ENCODE measurements around the gene STX7.

The STX7 gene

DNA sequence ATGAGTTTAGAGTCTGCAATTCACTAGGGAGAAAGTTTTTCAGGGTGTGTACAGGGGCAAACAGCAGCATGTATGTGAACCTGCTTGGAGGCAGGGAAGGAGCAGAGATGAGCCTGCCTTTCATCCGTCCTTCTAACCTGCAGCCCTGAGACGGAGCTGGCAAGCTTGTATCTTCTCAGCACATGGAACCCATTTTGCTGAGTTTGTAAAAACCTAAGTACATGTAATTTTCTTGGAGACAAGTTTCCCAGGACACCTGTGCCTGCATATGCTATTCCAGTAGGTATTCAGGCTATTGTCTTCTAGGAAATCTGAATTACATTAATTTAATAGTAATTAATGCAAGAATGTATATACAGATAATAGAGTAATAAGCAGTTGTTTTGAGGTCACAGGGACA lies 82.8 kb downstream of the STX7 start:
- Histone ChIP-seq H3K4me3 (ENCODE audit: low read length) (no peak overlapping the region), H3K27me3 (ENCODE audit: control insufficient read depth, insufficient read depth, low read length) (no peaks in the 10 kb centered on the region), H3K9ac (ENCODE audit: low read length) (no peak overlapping the region), H3K9me3 (ENCODE audit: control insufficient read depth, low read depth, low read length) (no peaks in the 10 kb centered on the region), H3K36me3 (ENCODE audit: control insufficient read depth, low read depth, low read length) (no peaks in the 10 kb centered on the region), H3K4me1 (ENCODE audit: control insufficient read depth, low read depth, low read length) (no peaks in the 10 kb centered on the region), H3K27ac (ENCODE audit: low read length) (no peak overlapping the region)

DNA sequence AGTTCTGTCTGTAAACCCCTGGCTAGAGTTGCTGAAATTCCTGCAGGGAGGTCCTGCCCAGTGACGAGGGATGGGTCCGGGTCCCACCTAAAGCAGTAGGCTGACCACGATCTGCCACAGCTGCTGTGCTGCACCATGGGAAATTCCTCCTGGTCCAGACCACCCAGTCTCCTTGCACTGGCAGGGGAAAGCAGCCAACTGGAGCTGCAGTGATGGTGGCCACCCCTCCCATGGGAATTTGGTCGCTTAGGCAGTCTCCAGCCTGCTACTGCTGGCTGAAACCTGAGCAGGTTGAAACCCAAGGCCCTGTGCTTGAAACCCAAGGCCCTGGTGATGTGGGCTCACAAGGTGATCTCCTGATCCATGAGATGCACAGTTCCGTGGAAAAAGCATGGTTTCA lies 87.7 kb downstream of the STX7 start:
- no peak overlapping the region for H3K9ac ChIP-seq (ENCODE audit: low read length)
- peaks cover 2% of the 10 kb centered on the region for H3K9me3 ChIP-seq (ENCODE audit: control insufficient read depth, low read depth, low read length)
- H3K27ac ChIP-seq (ENCODE audit: low read length) = no peak overlapping the region
- H3K36me3 ChIP-seq (ENCODE audit: control insufficient read depth, low read depth, low read length) = no peaks in the 10 kb centered on the region
- H3K27me3 ChIP-seq (ENCODE audit: control insufficient read depth, insufficient read depth, low read length) = no peaks in the 10 kb centered on the region
- H3K4me3 ChIP-seq (ENCODE audit: low read length) = no peak overlapping the region
- H3K4me1 ChIP-seq (ENCODE audit: control insufficient read depth, low read depth, low read length) = no peaks in the 10 kb centered on the region

DNA sequence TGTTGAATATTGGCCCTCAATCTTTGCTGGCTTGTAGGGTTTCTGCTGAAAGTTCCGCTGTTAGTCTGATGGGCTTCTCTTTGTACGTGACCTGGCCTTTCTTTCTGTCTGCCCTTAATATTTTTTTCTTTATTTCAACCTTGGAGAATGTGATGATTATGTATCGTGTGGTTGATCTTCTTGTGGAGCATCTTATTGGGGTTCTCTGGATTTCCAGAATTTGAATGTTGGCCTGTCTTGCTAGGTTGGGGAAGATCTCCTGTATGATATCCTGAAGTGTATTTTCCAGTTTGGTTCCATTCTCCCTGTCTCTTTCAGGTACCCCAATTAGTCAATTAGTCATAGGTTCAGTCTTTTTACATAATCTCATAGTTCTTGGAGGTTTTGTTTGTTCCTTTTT lies 89.1 kb downstream of the STX7 start:
- Histone ChIP-seq H3K27me3 (ENCODE audit: control insufficient read depth, insufficient read depth, low read length) (no peaks in the 10 kb centered on the region), H3K4me1 (ENCODE audit: control insufficient read depth, low read depth, low read length) (no peaks in the 10 kb centered on the region), H3K27ac (ENCODE audit: low read length) (no peak overlapping the region), H3K9ac (ENCODE audit: low read length) (no peak overlapping the region), H3K9me3 (ENCODE audit: control insufficient read depth, low read depth, low read length) (peaks cover 2% of the 10 kb centered on the region), H3K36me3 (ENCODE audit: control insufficient read depth, low read depth, low read length) (no peaks in the 10 kb centered on the region), H3K4me3 (ENCODE audit: low read length) (no peak overlapping the region)

DNA sequence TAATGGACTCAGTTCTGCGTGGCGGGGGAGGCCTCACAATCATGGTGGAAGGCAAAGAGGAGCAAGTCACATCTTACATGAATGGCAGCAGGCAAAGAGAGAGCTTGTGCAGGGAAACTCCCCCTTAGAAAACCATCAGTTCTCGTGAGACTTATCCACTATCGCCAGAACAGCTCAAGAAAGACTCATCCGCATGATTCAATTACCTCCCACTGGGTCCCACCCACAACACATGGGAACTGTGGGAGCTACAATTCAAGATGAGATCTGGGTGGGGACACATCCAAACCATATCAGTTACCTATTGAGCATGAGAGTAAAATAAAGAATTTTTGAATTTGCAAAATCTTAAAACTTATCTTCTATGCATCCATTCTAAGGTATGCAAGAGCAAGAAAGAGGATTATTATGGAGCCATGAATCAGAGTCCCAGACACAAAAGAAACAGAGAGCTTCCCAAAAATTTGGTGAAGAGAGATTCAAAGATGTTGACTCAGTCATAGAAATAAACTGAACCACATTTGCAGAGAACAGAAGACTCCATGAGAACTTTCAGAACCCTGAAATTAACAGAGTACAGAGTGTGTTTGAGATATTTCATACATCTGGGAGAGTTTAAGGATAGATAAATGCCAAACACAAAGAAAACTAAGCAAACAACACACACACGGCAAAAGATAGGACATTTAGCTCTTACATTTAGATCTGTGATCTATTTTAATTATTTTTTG lies 94.5 kb downstream of the STX7 start:
- H3K27ac ChIP-seq (ENCODE audit: low read length) = no peak overlapping the region
- no peaks in the 10 kb centered on the region for H3K4me1 ChIP-seq (ENCODE audit: control insufficient read depth, low read depth, low read length)
- no peak overlapping the region for H3K9ac ChIP-seq (ENCODE audit: low read length)
- no peaks in the 10 kb centered on the region for H3K36me3 ChIP-seq (ENCODE audit: control insufficient read depth, low read depth, low read length)
- H3K9me3 ChIP-seq (ENCODE audit: control insufficient read depth, low read depth, low read length) = peaks cover 8% of the 10 kb centered on the region
- no peaks in the 10 kb centered on the region for H3K27me3 ChIP-seq (ENCODE audit: control insufficient read depth, insufficient read depth, low read length)
- no peak overlapping the region for H3K4me3 ChIP-seq (ENCODE audit: low read length)

DNA sequence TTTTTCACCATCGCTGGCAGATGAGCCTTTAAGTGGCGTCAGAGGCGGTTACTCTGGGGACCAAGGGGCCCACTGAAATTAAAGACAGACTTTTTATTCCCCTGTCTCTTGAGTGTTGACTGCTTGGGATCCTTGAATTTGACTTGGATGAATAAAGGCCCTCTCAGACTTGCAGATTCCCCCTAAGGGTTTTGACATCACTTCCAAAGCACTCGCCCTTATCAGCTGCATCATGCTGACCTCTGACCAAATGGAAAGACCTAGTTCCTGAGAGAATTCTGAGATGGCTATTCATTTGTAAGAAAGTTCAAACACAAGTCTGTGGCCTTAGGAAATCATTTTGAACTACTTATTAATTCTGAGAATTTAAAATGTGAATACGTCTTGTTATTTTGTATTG lies 98.2 kb downstream of the STX7 start:
- Histone ChIP-seq H3K4me3 (ENCODE audit: low read length) (no peak overlapping the region), H3K27ac (ENCODE audit: low read length) (no peak overlapping the region), H3K9ac (ENCODE audit: low read length) (no peak overlapping the region), H3K27me3 (ENCODE audit: control insufficient read depth, insufficient read depth, low read length) (no peaks in the 10 kb centered on the region), H3K36me3 (ENCODE audit: control insufficient read depth, low read depth, low read length) (no peaks in the 10 kb centered on the region), H3K9me3 (ENCODE audit: control insufficient read depth, low read depth, low read length) (peaks cover 6% of the 10 kb centered on the region), H3K4me1 (ENCODE audit: control insufficient read depth, low read depth, low read length) (no peaks in the 10 kb centered on the region)

DNA sequence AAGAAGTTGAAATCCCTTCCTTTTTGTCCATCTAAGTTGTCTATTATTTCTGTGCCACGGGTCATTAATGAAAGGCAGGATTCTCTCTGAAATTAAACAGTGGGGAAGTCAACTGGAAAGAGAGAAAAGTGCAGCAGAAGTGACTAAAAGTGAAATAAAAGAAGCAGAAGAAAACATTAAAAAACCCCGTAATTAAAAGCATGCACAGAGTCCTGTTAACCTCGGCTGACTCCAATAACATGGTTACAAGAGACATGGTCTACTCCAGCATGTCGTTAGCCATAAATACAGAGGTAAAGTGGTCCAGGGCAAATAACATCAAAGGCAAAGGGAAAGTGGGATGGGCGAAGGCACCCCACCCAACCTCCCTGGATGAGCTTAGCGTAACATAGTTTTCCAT lies 98.6 kb downstream of the STX7 start:
- Histone ChIP-seq H3K4me1 (ENCODE audit: control insufficient read depth, low read depth, low read length) (no peaks in the 10 kb centered on the region), H3K27me3 (ENCODE audit: control insufficient read depth, insufficient read depth, low read length) (no peaks in the 10 kb centered on the region), H3K27ac (ENCODE audit: low read length) (no peak overlapping the region), H3K36me3 (ENCODE audit: control insufficient read depth, low read depth, low read length) (no peaks in the 10 kb centered on the region), H3K9me3 (ENCODE audit: control insufficient read depth, low read depth, low read length) (peaks cover 6% of the 10 kb centered on the region), H3K4me3 (ENCODE audit: low read length) (no peak overlapping the region), H3K9ac (ENCODE audit: low read length) (no peak overlapping the region)

DNA sequence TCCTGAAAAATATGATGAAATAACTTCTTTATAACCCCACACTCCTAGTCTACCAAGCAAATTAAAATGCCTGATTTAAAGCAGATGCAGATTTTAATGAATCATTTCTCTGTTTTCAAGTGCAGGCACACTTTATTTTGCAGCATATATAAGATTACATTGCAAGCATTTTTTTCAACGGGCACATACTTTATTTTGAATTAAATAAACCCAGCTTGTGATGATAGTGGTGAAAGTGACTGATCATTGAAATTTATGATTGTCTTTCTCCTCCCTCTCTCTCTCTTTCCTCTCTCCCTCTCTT lies 99.5 kb downstream of the STX7 start:
- no peaks in the 10 kb centered on the region for H3K36me3 ChIP-seq (ENCODE audit: control insufficient read depth, low read depth, low read length)
- H3K27me3 ChIP-seq (ENCODE audit: control insufficient read depth, insufficient read depth, low read length) = no peaks in the 10 kb centered on the region
- no peaks in the 10 kb centered on the region for H3K4me1 ChIP-seq (ENCODE audit: control insufficient read depth, low read depth, low read length)
- H3K27ac ChIP-seq (ENCODE audit: low read length) = no peak overlapping the region
- H3K4me3 ChIP-seq (ENCODE audit: low read length) = no peak overlapping the region
- H3K9ac ChIP-seq (ENCODE audit: low read length) = no peak overlapping the region
- H3K9me3 ChIP-seq (ENCODE audit: control insufficient read depth, low read depth, low read length) = peaks cover 6% of the 10 kb centered on the region

DNA sequence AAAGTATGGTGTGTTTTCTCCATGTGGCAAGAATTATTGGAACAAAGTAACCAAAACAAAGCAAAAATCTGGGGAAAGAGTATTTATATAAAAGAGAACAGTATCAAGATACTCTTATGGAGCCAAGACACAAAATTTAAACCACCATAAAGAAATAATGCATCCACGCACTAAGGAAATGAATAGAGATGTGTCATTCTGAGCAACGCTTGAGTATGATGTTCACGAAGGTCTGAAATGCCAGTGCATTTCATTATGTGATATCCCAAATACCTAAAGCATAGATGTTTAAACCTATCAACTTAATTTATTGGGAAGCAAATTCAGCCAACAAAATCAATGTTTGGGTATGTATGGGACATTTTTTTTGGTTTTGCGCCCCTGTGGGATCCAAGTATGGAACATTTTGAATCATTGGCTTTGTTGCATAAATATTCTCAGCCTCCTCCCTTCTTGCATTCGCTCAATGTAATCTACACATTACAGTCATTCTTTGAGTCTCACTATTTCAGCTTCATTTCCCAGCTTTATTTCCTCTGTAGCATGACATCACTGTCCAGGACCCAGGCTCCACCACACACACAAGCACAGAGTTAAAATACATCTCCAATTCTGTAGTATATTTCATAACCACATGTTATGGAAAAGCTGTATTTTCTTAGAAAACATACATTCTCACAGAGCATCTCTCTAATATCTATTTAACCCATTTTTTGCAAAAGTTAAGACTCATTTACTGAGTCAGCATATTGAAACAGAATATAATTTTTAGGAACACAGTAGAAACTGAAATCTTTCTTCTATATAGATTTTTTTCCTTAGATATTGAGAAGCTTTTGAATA lies 100.0 kb downstream of the STX7 start:
- no peaks in the 10 kb centered on the region for H3K27me3 ChIP-seq (ENCODE audit: control insufficient read depth, insufficient read depth, low read length)
- H3K27ac ChIP-seq (ENCODE audit: low read length) = no peak overlapping the region
- H3K4me1 ChIP-seq (ENCODE audit: control insufficient read depth, low read depth, low read length) = no peaks in the 10 kb centered on the region
- H3K9ac ChIP-seq (ENCODE audit: low read length) = no peak overlapping the region
- peaks cover 6% of the 10 kb centered on the region for H3K9me3 ChIP-seq (ENCODE audit: control insufficient read depth, low read depth, low read length)
- no peak overlapping the region for H3K4me3 ChIP-seq (ENCODE audit: low read length)
- H3K36me3 ChIP-seq (ENCODE audit: control insufficient read depth, low read depth, low read length) = no peaks in the 10 kb centered on the region

DNA sequence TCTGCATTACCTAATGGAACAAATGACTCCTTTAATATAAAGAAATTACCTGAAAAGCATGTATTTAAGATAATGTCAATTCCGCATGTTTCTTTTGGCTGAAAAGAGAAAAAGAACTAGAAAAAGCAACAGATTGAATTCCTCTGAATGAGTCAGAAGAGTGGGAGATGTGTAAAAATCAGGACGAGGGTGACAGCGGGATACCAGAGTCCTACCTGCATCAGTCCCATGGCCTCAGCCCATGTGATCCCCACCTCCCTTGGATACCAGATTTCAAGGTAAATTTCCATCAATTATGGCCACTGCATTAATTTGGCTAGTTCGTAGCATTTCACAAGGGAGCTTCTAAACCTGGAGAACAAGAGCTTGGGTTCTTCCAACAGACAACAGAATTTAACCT lies 101.6 kb downstream of the STX7 start:
- no peaks in the 10 kb centered on the region for H3K36me3 ChIP-seq (ENCODE audit: control insufficient read depth, low read depth, low read length)
- no peaks in the 10 kb centered on the region for H3K27me3 ChIP-seq (ENCODE audit: control insufficient read depth, insufficient read depth, low read length)
- no peak overlapping the region for H3K27ac ChIP-seq (ENCODE audit: low read length)
- no peak overlapping the region for H3K9ac ChIP-seq (ENCODE audit: low read length)
- H3K9me3 ChIP-seq (ENCODE audit: control insufficient read depth, low read depth, low read length) = peaks cover 3% of the 10 kb centered on the region
- H3K4me1 ChIP-seq (ENCODE audit: control insufficient read depth, low read depth, low read length) = no peaks in the 10 kb centered on the region
- H3K4me3 ChIP-seq (ENCODE audit: low read length) = no peak overlapping the region

DNA sequence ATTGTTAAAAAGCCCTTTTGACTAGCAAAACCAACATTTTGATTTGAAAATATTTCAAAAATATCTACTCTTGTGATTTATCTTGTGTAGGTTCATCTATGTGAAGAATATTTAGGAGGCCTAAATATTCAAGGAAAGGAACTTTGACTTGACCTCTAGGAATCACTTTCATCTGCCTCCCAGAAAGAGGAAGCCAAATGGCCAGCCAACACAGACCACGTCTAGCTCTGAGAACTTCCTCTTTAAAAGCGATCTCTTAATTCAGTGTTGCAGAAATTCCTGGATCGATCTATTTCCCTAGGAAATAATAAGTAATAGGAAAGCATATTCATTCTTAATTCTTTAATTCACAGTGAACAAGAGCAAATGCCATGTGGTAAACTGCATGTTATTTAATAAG lies 102.1 kb downstream of the STX7 start:
- Histone ChIP-seq H3K27ac (ENCODE audit: low read length) (no peak overlapping the region), H3K36me3 (ENCODE audit: control insufficient read depth, low read depth, low read length) (no peaks in the 10 kb centered on the region), H3K27me3 (ENCODE audit: control insufficient read depth, insufficient read depth, low read length) (no peaks in the 10 kb centered on the region), H3K9ac (ENCODE audit: low read length) (no peak overlapping the region), H3K4me3 (ENCODE audit: low read length) (no peak overlapping the region), H3K4me1 (ENCODE audit: control insufficient read depth, low read depth, low read length) (no peaks in the 10 kb centered on the region), H3K9me3 (ENCODE audit: control insufficient read depth, low read depth, low read length) (no peaks in the 10 kb centered on the region)

DNA sequence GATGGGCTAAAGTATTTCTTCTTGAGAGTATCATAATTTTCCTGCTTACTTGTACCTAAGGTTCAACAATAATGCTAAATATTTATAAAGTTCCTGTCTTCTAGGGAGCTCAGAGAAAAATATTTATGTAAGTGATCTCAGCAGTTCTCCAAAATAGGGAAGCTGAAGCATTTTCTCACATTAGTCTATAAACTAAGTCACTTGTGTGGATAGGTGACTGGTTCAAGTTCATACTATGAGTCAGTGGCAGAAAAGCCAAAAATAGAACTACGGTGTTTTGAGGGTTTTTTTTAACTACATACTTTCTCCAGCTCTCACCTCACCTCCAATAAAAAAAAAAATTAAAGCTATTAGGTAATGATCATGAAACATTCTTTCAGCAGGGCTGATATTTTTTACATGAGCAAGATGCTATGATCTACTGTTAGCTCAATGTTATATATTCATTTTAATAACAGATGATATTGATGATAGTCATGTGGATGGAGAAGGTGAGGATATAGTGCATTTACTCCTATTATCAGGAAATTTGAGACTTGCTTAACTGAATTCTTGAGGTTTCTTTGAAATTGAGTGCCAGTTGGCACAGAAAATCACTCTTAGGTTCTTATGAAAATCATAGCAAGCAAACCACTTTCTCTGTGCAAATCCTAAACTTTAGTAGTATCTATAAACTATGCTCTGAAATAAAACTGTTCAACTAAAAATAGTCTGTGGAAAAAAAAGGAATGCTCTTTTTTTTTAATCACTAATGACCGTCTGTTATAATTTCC lies 107.6 kb downstream of the STX7 start:
- H3K36me3 ChIP-seq (ENCODE audit: control insufficient read depth, low read depth, low read length) = no peaks in the 10 kb centered on the region
- H3K4me3 ChIP-seq (ENCODE audit: low read length) = no peak overlapping the region
- H3K4me1 ChIP-seq (ENCODE audit: control insufficient read depth, low read depth, low read length) = peaks cover 7% of the 10 kb centered on the region
- H3K9me3 ChIP-seq (ENCODE audit: control insufficient read depth, low read depth, low read length) = no peaks in the 10 kb centered on the region
- no peak overlapping the region for H3K9ac ChIP-seq (ENCODE audit: low read length)
- H3K27me3 ChIP-seq (ENCODE audit: control insufficient read depth, insufficient read depth, low read length) = peaks cover 33% of the 10 kb centered on the region
- H3K27ac ChIP-seq (ENCODE audit: low read length) = no peak overlapping the region

All from iPS-18a (cell line).